Transverse colon (tissue), 4 donors: ENCODE measurements around the gene LRP3. TPM values are rescaled to one million over a fixed set of nuclear protein-coding genes. Genes with fewer than 3 reads are reported as not detected.

Experiments
- DNase-seq: peaks from one replicate; pipeline ENCODE4 v3.0.0-alpha.2; 2019
- H3K27ac ChIP-seq, 4 donors: fragments of 200-600 bp; sonication (generic); 2 replicates each; pipeline ENCODE4 v1.5.1; 2016 to 2018; ENCODE audit warnings: inconsistent platforms in 4 of 4
- H3K27me3 ChIP-seq: fragments of 200-600 bp; sonication (generic); 2 replicates; pipeline ENCODE4 v1.5.1; 2017; ENCODE audit warnings: inconsistent platforms
- H3K36me3 ChIP-seq, 4 donors: fragments of 200-600 bp; sonication (generic); 2 replicates each; pipeline ENCODE4 v1.5.1; 2017 to 2019; ENCODE audit warnings: inconsistent platforms in 4 of 4
- H3K4me1 ChIP-seq, 4 donors: fragments of 200-600 bp; sonication (generic); 2 replicates each; pipeline ENCODE4 v1.5.1; 2017 to 2020; ENCODE audit warnings: inconsistent platforms in 4 of 4
- H3K4me3 ChIP-seq, 4 donors: fragments of 200-600 bp; sonication (generic); 1 replicate in 1 of 4; 2 replicates in 3 of 4; pipeline versions ENCODE4 v1.5.1 to v1.6.1; 2017 to 2019; ENCODE audit warnings: inconsistent platforms in 4 of 4
- H3K9me3 ChIP-seq, 2 donors: fragments of 200-600 bp; sonication (generic); 2 replicates each; pipeline ENCODE4 v1.5.1; 2017 to 2019; ENCODE audit warnings: inconsistent platforms in 2 of 2
- EP300 ChIP-seq: sonication (generic); formaldehyde crosslinking; IDR thresholded peaks from one replicate; pipeline ENCODE4 v1.6.1; 2017; ENCODE audit warnings: antibody characterized with exemption, low read depth
- POLR2A ChIP-seq: fragments of 450-650 bp; IDR thresholded peaks from one replicate; pipeline ENCODE4 v1.6.1; 2016; ENCODE audit warnings: antibody characterized with exemption, mild to moderate bottlenecking, moderate library complexity
- POLR2AphosphoS5 ChIP-seq, 3 donors: sonication (generic); formaldehyde crosslinking; IDR thresholded peaks; one replicate each; pipeline ENCODE4 v1.6.1; 2016; ENCODE audit warnings: antibody characterized with exemption in 3 of 3
- WGBS, 2 donors: methylation state at CpG; one replicate each; pipeline ENCODE4 v1.1.5; 2018; ENCODE audit warnings: low coverage in 1 of 2; 5-methylcytosine and 5-hydroxymethylcytosine counted together
- in situ Hi-C, 4 donors: fragments of 200-750 bp; cut with MboI; loops; one replicate each; pipeline versions ENCODE4 v1.15.0 to v1.15.1; 2017; ENCODE audit warnings: low sequenced_read_pairs in 3 of 4, low pct_ligation_motif_present in 1 of 4, low pct_unique_long_range_greater_than_20kb in 1 of 4
- intact Hi-C: fragments of 100-400 bp; cut with DNase I; formaldehyde crosslinking; loops from one replicate; pipeline ENCODE4 v1.15.1; 2023; ENCODE audit warnings: low total_unique reads
- total RNA-seq, 4 donors: library from RNA; depleted of rRNA; stranded (reverse); fragments of >200 nt; gene quantifications; one replicate each; pipeline ENCODE4 v1.1.0, GENCODE V29; 2016
- TF ChIP-seq, protein P1 (sequence below), 5 experiments: fragments of 200-600 bp in 3 of 5; fragments of 450-650 bp in 2 of 5; sonication (generic) in 3 of 5; IDR thresholded peaks; 1 replicate in 2 of 5; 2 replicates in 3 of 5; pipeline ENCODE4 v1.5.1; 2016 to 2017; ENCODE audit warnings: antibody characterized with exemption in 5 of 5, inconsistent platforms in 3 of 5, mild to moderate bottlenecking in 2 of 5, moderate library complexity in 1 of 5

Gene LRP3
- total RNA-seq, 4 donors from 2014 or later: 12.5 to 23.6 (median 17.1) TPM

DNA sequence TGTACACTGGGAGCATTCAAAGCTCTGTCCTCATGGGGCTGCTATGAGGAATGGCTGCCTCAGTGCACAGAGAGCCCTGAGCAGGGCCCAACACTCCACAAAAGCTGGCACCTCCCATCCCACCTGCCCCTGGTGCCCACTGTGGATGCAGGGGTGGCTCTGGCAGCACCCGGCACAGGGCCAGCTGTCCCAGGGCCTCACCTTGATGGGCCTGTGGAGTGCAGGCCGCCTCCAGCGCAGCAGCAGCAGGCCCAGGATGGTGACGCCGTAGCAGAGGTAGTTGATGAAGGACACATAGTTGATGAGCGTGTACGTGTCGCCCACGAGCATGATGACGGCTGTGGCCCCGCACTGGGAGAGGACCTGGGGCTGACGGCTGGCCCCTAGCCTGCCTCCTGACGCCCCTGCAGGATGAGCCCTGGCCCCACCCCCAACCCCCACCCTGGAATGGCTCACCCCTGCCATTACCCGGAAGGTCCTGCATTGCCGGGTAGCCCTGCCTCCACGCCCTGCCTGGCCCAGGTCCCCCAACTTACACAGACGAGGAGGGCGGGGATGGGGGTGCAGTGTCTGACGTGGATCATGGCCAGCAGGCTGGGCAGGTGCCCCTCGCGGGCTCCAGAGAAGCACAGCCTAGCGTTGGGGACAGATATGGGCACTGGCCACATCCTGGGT is 16.3 kb downstream of the LRP3 start:
- in situ Hi-C loops (no loop called here), intact Hi-C loops (no loop called here)
- no peaks in the 10 kb centered on the region for H3K4me1 ChIP-seq
- no peak for TF ChIP-seq POLR2AphosphoS5 (IDR thresholded peaks at IDR 0.05)
- TF ChIP-seq POLR2A: no peak
- no peak for TF ChIP-seq EP300
- TF ChIP-seq, protein P1, sequence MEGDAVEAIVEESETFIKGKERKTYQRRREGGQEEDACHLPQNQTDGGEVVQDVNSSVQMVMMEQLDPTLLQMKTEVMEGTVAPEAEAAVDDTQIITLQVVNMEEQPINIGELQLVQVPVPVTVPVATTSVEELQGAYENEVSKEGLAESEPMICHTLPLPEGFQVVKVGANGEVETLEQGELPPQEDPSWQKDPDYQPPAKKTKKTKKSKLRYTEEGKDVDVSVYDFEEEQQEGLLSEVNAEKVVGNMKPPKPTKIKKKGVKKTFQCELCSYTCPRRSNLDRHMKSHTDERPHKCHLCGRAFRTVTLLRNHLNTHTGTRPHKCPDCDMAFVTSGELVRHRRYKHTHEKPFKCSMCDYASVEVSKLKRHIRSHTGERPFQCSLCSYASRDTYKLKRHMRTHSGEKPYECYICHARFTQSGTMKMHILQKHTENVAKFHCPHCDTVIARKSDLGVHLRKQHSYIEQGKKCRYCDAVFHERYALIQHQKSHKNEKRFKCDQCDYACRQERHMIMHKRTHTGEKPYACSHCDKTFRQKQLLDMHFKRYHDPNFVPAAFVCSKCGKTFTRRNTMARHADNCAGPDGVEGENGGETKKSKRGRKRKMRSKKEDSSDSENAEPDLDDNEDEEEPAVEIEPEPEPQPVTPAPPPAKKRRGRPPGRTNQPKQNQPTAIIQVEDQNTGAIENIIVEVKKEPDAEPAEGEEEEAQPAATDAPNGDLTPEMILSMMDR (IDR thresholded peaks at IDR 0.05): no peak
- WGBS, 2 donors: 80% methylated on average over 9 of the region's 22 CpGs; no CpG with 5 or more reads in 1 of the 2 donors
- no peaks in the 10 kb centered on the region for H3K9me3 ChIP-seq
- no peaks in the 10 kb centered on the region for H3K27me3 ChIP-seq
- H3K27ac ChIP-seq: no peak overlapping the region
- no peak overlapping the region for H3K4me3 ChIP-seq
- H3K36me3 ChIP-seq: no peaks in the 10 kb centered on the region
- DNase-seq: no peak

DNA sequence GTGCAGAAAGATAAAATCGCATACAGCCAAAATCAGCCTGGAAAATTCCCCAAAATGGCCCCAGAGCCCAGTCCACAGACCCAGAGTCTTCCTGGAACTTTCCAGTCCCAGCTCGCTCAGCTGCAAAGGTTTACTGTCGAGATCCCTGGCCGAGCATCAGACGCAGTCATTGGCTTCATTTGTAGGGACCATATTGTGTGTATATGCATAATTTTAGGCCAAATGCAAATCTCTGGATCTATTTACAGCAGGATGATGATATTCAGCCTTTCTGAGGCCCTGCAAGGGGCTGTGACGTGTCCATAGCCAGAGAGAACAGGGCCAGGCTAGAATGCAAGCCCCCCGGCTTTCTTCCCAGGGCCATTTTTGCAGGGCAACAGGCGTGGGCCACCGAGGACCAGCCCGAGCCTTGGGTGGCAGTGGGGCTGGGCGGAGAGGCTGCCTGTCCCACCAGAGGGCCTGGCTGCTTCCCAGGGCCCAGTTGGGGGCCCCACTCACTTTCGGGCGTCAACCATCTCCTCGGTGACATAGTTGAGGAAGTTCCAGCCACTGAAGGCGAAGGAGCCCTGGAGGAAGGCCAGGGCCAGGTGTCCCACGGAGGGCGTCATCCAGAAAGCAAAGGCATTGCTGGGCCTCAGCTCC is 17.8 kb downstream of the LRP3 start:
- 69% methylated on average over 10 of the region's 17 CpGs; no CpG with 5 or more reads in 1 of the 2 donors for WGBS, 2 donors
- intact Hi-C loops: no loop called here
- Histone ChIP-seq H3K36me3 (no peaks in the 10 kb centered on the region), H3K4me1 (no peaks in the 10 kb centered on the region), H3K9me3 (no peaks in the 10 kb centered on the region), H3K27ac (no peak overlapping the region), H3K27me3 (no peaks in the 10 kb centered on the region), H3K4me3 (no peak overlapping the region)
- no peak for TF ChIP-seq POLR2A
- no peak for TF ChIP-seq POLR2AphosphoS5 (IDR thresholded peaks at IDR 0.05)
- TF ChIP-seq, protein P1 (IDR thresholded peaks at IDR 0.05): no peak
- TF ChIP-seq EP300: no peak
- DNase-seq: no peak
- in situ Hi-C loops: no loop called here

DNA sequence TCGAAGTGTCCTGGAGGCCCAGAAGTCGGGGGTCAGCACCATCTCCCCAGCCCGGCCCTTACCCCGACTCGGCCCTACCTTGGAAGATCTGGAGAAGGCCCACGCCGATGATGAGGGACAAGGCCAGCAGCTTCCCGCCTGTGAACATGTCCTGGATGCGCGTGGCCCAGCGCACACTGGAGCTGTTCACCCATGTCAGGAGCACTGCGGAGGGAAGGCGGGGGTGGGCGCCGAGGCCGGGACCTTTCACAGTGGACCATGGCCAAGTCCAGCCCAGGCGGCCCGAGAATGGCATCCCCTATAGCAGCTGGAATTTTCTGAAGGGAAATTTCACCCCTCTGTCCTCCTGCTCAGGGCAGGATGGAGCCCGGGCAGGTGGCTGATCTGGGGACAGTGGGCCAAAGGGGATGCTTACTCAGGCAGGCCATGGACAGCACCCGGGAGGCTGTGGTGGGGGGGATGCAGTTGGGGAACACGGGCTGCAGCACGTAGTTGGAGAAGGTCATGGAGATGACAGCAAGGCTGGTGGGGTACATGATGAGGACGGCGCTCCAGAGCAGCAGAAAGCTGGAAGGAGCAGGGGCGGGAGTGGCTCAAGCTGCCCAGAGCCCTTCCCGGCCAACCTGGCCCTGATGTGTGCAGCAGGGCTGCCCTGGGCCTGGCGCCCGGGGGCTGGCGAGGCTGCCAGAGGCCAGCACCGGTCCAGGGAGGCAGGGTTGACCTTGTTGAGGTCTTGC is 18.5 kb downstream of the LRP3 start:
- H3K9me3 ChIP-seq: no peaks in the 10 kb centered on the region
- H3K27me3 ChIP-seq: no peaks in the 10 kb centered on the region
- intact Hi-C loops: no loop called here
- DNase-seq: no peak
- 68 to 89% methylated on average over 6 to 30 of the region's 30 CpGs for WGBS, 2 donors
- H3K4me1 ChIP-seq: no peaks in the 10 kb centered on the region
- no peaks in the 10 kb centered on the region for H3K36me3 ChIP-seq
- no peak overlapping the region for H3K27ac ChIP-seq
- H3K4me3 ChIP-seq: no peak overlapping the region
- in situ Hi-C loops: no loop called here
- TF ChIP-seq POLR2AphosphoS5 (IDR thresholded peaks at IDR 0.05) (no peak), POLR2A (no peak), EP300 (no peak)
- TF ChIP-seq, protein P1 (IDR thresholded peaks at IDR 0.05): no peak

DNA sequence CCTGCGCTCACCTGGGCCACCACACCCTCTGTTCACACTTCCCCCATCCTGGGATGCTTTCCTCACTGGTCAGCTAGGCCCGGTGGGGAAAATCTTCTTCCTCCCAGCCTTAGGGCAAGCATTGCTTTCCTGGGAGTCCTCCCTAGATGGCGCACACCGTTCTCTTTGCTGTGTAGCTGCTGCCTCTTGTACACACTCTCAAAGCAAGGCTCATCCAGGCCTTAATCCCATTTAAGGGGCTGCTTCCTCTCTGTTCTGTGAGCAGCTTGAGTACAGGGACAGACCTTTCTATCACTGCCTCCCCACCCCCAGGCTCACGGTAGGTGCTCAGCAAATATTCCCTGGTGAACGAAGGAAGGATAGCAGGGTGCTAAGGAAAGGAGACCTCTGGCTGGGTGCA is 20.5 kb downstream of the LRP3 start:
- H3K4me3 ChIP-seq: no peak overlapping the region
- intact Hi-C loops (no loop called here), in situ Hi-C loops (no loop called here)
- H3K4me1 ChIP-seq: no peaks in the 10 kb centered on the region
- H3K27ac ChIP-seq: no peak overlapping the region
- no peak for DNase-seq
- TF ChIP-seq POLR2A (no peak), POLR2AphosphoS5 (IDR thresholded peaks at IDR 0.05) (no peak), EP300 (no peak)
- TF ChIP-seq, protein P1 (IDR thresholded peaks at IDR 0.05): peak in 1 of 5 experiments; percentile 13
- 46% methylated on average over 6 of the region's 6 CpGs; no CpG with 5 or more reads in 1 of the 2 donors for WGBS, 2 donors
- no peaks in the 10 kb centered on the region for H3K9me3 ChIP-seq
- no peaks in the 10 kb centered on the region for H3K27me3 ChIP-seq
- H3K36me3 ChIP-seq: no peaks in the 10 kb centered on the region
